Liver (tissue), 9 donors: ENCODE data around the gene GNB5. TPM values are rescaled to one million over a fixed set of nuclear protein-coding genes. Genes with fewer than 3 reads are reported as not detected.
"Not testable (repeated sequence)": the region's sequence is repeated elsewhere in the genome, so short reads cannot be mapped to it uniquely, and the experiment has no call there.

Source experiments
- DNase-seq: peaks from one replicate; pipeline ENCODE4 v3.0.0-alpha.2; 2017; ENCODE audit warnings: low spot score
- H3K27ac ChIP-seq, 2 donors: one replicate each; pipeline ENCODE4 v1.7.0; 2013; ENCODE audit warnings: inconsistent platforms in 2 of 2, low read length in 2 of 2, control low read depth in 1 of 2, low read depth in 1 of 2, mild to moderate bottlenecking in 1 of 2
- H3K27me3 ChIP-seq, 4 donors: one replicate each; pipeline versions ENCODE4 v1.6.1 to v1.7.0; 2013; ENCODE audit warnings: low read length in 3 of 4, inconsistent platforms in 1 of 4, mild to moderate bottlenecking in 1 of 4, moderate library complexity in 1 of 4; ENCODE audit not compliant: control insufficient read depth in 4 of 4, insufficient read depth in 4 of 4
- H3K36me3 ChIP-seq, 4 donors: one replicate each; pipeline versions ENCODE4 v1.6.1 to v1.7.0; 2013; ENCODE audit warnings: low read length in 3 of 4, mild to moderate bottlenecking in 3 of 4, low read depth in 1 of 4, moderate library complexity in 1 of 4; ENCODE audit not compliant: control insufficient read depth in 4 of 4, insufficient read depth in 3 of 4
- H3K4me1 ChIP-seq, 4 donors: one replicate each; pipeline versions ENCODE4 v1.6.1 to v1.7.0; 2013; ENCODE audit warnings: low read length in 3 of 4, mild to moderate bottlenecking in 3 of 4, moderate library complexity in 1 of 4; ENCODE audit not compliant: control insufficient read depth in 4 of 4, insufficient read depth in 4 of 4
- H3K4me3 ChIP-seq, 3 donors: one replicate each; pipeline versions ENCODE4 v1.6.1 to v1.7.0; 2013; ENCODE audit warnings: low read length in 3 of 3, control low read depth in 1 of 3, low read depth in 1 of 3, mild to moderate bottlenecking in 1 of 3
- H3K9ac ChIP-seq, 2 donors: one replicate each; pipeline ENCODE4 v1.7.0; 2013; ENCODE audit warnings: low read length in 2 of 2, mild to moderate bottlenecking in 2 of 2, moderate library complexity in 2 of 2, control low read depth in 1 of 2, low read depth in 1 of 2
- H3K9me3 ChIP-seq, 4 donors: one replicate each; pipeline versions ENCODE4 v1.6.1 to v1.7.0; 2013; ENCODE audit warnings: low read length in 3 of 4; ENCODE audit not compliant: control insufficient read depth in 4 of 4
- EGR1 ChIP-seq, 2 donors: IDR thresholded peaks; 2 replicates each; pipeline ENCODE4 v1.6.1; 2016 to 2018; ENCODE audit warnings: antibody characterized with exemption in 2 of 2, low read depth in 2 of 2
- FOXA1 ChIP-seq: IDR thresholded peaks from 2 replicates; pipeline ENCODE4 v1.6.1; 2016; ENCODE audit warnings: antibody characterized with exemption
- FOXA2 ChIP-seq: IDR thresholded peaks from 2 replicates; pipeline ENCODE4 v1.6.1; 2016; ENCODE audit warnings: antibody characterized with exemption
- HNF4G ChIP-seq: IDR thresholded peaks from 2 replicates; pipeline ENCODE4 v1.6.1; 2016; ENCODE audit warnings: antibody characterized with exemption
- JUND ChIP-seq, 2 donors: IDR thresholded peaks; 2 replicates each; pipeline ENCODE4 v1.6.1; 2016; ENCODE audit warnings: antibody characterized with exemption in 2 of 2
- RAD21 ChIP-seq, 2 donors: IDR thresholded peaks; 2 replicates each; pipeline ENCODE4 v1.6.1; 2016; ENCODE audit warnings: antibody characterized with exemption in 2 of 2, mild to moderate bottlenecking in 2 of 2
- RXRA ChIP-seq, 2 donors: IDR thresholded peaks; 2 replicates each; pipeline ENCODE4 v1.6.1; 2017 to 2018; ENCODE audit warnings: antibody characterized with exemption in 2 of 2, mild to moderate bottlenecking in 1 of 2
- SP1 ChIP-seq: IDR thresholded peaks from 2 replicates; pipeline ENCODE4 v1.6.1; 2018; ENCODE audit warnings: antibody characterized with exemption, mild to moderate bottlenecking
- TAF1 ChIP-seq: conservative IDR thresholded peaks from 2 replicates; pipeline ENCODE4 v1.6.1; 2016; ENCODE audit warnings: antibody characterized with exemption, mild to moderate bottlenecking
- YY1 ChIP-seq: IDR thresholded peaks from 2 replicates; pipeline ENCODE4 v1.6.1; 2016; ENCODE audit warnings: antibody characterized with exemption, mild to moderate bottlenecking
- WGBS: extraction: QIAGEN DNeasy Blood & Tissue Kit; methylation state at CpG from one replicate; pipeline ENCODE4 v1.1.7; 2013; 5-methylcytosine and 5-hydroxymethylcytosine counted together
- polyA plus RNA-seq, 2 donors: library from polyadenylated mRNA; stranded (reverse) in 1 of 2; unstranded in 1 of 2; fragments of 200-250 nt in 1 of 2; fragments of >200 nt in 1 of 2; fragmentation: Nextera tagmentation in 1 of 2; extraction: Ambion mirVana in 1 of 2; gene quantifications; one replicate each; pipeline versions ENCODE4 v1.2.1 to v1.2.3, GENCODE V29; 2013 to 2015
- total RNA-seq, 2 donors: library from RNA; depleted of rRNA; stranded (reverse); fragments of >200 nt; gene quantifications; one replicate each; pipeline ENCODE4 v1.2.3, GENCODE V29; 2014
- TF ChIP-seq, protein P1 (sequence below): IDR thresholded peaks from 2 replicates; pipeline ENCODE4 v1.6.1; 2016; ENCODE audit warnings: antibody characterized with exemption
- TF ChIP-seq, protein P2 (sequence below): fragments of 150-350 bp; IDR thresholded peaks from 2 replicates; pipeline ENCODE4 v1.5.1; 2017; ENCODE audit warnings: improper control_type of control experiment, low read depth, low read length; ENCODE audit not compliant: missing input control
- TF ChIP-seq, protein P3 (sequence below): IDR thresholded peaks from 2 replicates; pipeline ENCODE4 v1.6.1; 2016; ENCODE audit warnings: antibody characterized with exemption
- TF ChIP-seq, protein P4 (sequence below): IDR thresholded peaks from 2 replicates; pipeline ENCODE4 v1.6.1; 2016; ENCODE audit warnings: antibody characterized with exemption
- donor health status: healthy.
- donor health status: healthy.
- donor health status: healthy.
- donor health status: healthy.
- donor health status: healthy.

GNB5 gene
- 10 to 100 TPM; 14.1 to 19.2 TPM for total RNA-seq
- 10 to 100 TPM; 13.7 to 17.4 TPM for polyA plus RNA-seq

DNA sequence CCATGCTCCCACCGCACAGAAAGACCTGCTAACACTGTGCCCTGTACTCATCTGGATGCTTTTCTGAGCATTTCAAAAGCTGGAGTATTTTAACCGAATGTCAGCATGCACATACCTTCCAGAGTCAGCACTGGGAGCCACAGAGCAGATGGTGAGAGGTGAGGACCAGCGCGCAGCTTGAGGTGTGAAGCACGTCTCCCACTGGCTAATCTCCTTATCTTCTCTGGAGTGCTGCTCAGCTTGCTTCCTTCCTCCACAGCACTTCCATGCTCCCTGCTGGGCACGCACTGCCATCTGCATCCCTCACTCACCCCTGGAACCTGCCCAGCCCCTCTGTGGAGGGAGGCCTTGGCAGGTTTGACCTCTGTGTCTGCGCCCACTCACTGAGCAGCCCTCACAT is at the start of gene GNB5:
Gene GNB5 (minus strand): TSS at position 186 of the 400 bp plus-strand sequence. CDS start 6,716 bp downstream, outside the sequence.
- Histone ChIP-seq H3K36me3 (peaks cover 0 to 9% (median 0%) of the 10 kb centered on the region in 4 donors), H3K27me3 (no peaks in the 10 kb centered on the region), H3K27ac (no peak within 1 kb of the TSS), H3K4me3 (no peak within 1 kb of the TSS), H3K9ac (no peak within 1 kb of the TSS), H3K4me1 (peaks cover 0 to 5% (median 0%) of the 10 kb centered on the region in 4 donors), H3K9me3 (no peaks in the 10 kb centered on the region)
- TF ChIP-seq SP1: no peak
- TF ChIP-seq, protein P1, sequence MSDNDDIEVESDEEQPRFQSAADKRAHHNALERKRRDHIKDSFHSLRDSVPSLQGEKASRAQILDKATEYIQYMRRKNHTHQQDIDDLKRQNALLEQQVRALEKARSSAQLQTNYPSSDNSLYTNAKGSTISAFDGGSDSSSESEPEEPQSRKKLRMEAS: no peak
- TF ChIP-seq RXRA (IDR thresholded peaks at IDR 0.05): no peak
- TF ChIP-seq, protein P2, sequence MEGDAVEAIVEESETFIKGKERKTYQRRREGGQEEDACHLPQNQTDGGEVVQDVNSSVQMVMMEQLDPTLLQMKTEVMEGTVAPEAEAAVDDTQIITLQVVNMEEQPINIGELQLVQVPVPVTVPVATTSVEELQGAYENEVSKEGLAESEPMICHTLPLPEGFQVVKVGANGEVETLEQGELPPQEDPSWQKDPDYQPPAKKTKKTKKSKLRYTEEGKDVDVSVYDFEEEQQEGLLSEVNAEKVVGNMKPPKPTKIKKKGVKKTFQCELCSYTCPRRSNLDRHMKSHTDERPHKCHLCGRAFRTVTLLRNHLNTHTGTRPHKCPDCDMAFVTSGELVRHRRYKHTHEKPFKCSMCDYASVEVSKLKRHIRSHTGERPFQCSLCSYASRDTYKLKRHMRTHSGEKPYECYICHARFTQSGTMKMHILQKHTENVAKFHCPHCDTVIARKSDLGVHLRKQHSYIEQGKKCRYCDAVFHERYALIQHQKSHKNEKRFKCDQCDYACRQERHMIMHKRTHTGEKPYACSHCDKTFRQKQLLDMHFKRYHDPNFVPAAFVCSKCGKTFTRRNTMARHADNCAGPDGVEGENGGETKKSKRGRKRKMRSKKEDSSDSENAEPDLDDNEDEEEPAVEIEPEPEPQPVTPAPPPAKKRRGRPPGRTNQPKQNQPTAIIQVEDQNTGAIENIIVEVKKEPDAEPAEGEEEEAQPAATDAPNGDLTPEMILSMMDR: no peak
- TF ChIP-seq, protein P3, sequence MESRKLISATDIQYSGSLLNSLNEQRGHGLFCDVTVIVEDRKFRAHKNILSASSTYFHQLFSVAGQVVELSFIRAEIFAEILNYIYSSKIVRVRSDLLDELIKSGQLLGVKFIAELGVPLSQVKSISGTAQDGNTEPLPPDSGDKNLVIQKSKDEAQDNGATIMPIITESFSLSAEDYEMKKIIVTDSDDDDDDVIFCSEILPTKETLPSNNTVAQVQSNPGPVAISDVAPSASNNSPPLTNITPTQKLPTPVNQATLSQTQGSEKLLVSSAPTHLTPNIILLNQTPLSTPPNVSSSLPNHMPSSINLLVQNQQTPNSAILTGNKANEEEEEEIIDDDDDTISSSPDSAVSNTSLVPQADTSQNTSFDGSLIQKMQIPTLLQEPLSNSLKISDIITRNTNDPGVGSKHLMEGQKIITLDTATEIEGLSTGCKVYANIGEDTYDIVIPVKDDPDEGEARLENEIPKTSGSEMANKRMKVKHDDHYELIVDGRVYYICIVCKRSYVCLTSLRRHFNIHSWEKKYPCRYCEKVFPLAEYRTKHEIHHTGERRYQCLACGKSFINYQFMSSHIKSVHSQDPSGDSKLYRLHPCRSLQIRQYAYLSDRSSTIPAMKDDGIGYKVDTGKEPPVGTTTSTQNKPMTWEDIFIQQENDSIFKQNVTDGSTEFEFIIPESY: no peak
- TF ChIP-seq JUND (IDR thresholded peaks at IDR 0.05): no peak
- TF ChIP-seq YY1: no peak
- no peak for TF ChIP-seq FOXA2
- no peak for TF ChIP-seq TAF1
- TF ChIP-seq FOXA1: no peak
- TF ChIP-seq RAD21 (IDR thresholded peaks at IDR 0.05): no peak
- TF ChIP-seq HNF4G: no peak
- WGBS: 83% methylated on average over 7 of the region's 7 CpGs
- DNase-seq: no peak

DNA sequence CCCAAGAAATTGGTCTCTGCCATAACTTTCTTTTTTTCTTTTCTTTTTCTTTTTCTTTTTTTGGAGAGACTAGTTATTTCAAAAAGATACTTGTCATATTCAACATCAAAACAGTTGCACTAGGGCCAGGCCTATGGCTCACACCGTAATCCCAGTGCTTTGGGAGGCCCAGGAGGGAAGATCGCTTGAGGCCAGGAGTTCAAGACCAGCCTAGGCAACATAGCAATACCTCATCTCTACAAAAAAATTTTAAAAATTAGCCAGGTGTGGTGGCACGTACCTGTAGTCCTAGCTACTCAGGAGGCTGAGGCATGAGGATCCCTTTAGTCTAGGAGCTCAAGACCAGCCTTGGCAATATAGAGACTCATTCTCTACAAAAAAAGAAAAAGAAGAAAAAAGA is 49.0 kb upstream of the GNB5 start:
- Histone ChIP-seq H3K27me3 (no peaks in the 10 kb centered on the region), H3K36me3 (peaks cover 0 to 12% (median 6%) of the 10 kb centered on the region in 4 donors), H3K27ac (no peak overlapping the region), H3K4me1 (no peaks in the 10 kb centered on the region), H3K4me3 (no peak overlapping the region), H3K9ac (no peak overlapping the region), H3K9me3 (no peaks in the 10 kb centered on the region)
- WGBS: 99% methylated on average over 3 of the region's 3 CpGs
- no peak for DNase-seq
- no peak for TF ChIP-seq FOXA2
- TF ChIP-seq YY1: no peak
- TF ChIP-seq, protein P2: no peak
- no peak for TF ChIP-seq EGR1 (IDR thresholded peaks at IDR 0.05; ENCODE audit: low read depth in 2 of 2)
- TF ChIP-seq, protein P4, sequence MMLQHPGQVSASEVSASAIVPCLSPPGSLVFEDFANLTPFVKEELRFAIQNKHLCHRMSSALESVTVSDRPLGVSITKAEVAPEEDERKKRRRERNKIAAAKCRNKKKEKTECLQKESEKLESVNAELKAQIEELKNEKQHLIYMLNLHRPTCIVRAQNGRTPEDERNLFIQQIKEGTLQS: no peak
- TF ChIP-seq HNF4G: no peak
- TF ChIP-seq TAF1: no peak
- TF ChIP-seq RAD21 (IDR thresholded peaks at IDR 0.05): no peak

DNA sequence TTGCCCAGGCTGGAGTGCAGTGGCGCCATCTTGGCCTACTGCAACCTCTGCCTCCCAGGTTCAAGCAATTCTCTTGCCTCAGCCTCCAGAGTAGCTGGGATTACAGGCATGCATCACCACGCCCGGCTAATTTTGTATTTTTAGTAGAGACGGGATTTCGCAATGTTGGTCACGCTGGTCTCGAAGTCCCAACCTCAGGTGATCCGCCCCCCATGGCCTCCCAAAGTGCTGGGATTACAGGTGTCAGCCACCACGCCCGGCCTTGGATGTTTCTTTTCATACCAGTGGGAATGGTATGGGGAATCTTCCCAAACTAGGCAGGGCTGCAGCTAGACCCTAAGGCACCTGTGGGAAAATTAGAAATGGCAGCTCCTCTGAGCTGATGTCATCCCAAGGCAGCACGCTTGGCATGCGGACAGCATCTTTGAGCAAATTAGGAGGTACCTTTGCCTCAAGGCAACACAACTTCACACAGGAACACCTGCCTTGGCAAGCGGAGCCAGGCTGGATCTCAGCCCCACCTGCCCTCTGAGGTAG is 47.9 kb upstream of the GNB5 start:
- not testable (repeated sequence) for H3K4me3 ChIP-seq, DNase-seq, H3K9ac ChIP-seq, H3K27me3 ChIP-seq, H3K4me1 ChIP-seq, H3K27ac ChIP-seq, H3K36me3 ChIP-seq, H3K9me3 ChIP-seq
- WGBS: 93% methylated on average over 13 of the region's 13 CpGs
